ENCODE results near the gene MAP2K2. TPM values are rescaled to one million over a fixed set of nuclear protein-coding genes. Genes with fewer than 3 reads are reported as not detected.

The MAP2K2 gene
- total and polyA plus RNA-seq, 4 donors: 63.6 to 181 (median 133) TPM

DNA sequence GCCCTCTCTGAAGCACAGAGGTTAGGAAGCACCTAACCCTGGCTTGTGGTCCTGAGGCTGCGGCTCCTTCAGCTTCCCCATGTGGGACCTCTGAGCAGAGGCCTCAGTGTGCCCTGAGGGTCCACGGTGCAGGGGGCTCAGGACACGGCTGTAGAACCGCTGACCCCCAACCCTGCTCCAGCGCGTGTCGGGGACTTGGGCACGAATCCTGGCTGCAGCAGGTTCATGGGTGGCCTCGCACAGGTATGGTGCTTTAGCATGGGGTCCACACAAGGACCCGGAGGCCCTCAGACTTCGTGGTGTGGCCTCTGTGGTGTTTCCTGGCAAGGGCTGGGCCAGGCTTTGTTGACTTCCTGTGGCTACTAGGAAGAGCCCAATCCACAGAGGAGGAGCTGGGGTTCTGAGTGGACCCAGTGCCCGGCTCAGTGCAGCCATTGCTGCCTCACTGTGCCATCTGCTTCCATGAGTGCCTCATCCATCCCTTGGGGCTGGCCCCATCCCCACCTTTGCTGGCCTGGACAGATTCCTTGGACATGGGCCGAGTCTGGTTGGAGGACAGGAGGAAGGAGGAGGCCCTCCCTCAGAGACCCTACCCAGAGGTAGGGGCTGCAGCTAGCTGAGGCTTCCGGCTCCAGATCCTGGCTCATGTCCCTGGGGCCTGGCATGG lies 81.7 kb downstream of the MAP2K2 start:
- no peak for DNase-seq
- no peak for ATAC-seq (ENCODE audit: insufficient read depth, low FRiP score)
- TF ChIP-seq, protein P1, sequence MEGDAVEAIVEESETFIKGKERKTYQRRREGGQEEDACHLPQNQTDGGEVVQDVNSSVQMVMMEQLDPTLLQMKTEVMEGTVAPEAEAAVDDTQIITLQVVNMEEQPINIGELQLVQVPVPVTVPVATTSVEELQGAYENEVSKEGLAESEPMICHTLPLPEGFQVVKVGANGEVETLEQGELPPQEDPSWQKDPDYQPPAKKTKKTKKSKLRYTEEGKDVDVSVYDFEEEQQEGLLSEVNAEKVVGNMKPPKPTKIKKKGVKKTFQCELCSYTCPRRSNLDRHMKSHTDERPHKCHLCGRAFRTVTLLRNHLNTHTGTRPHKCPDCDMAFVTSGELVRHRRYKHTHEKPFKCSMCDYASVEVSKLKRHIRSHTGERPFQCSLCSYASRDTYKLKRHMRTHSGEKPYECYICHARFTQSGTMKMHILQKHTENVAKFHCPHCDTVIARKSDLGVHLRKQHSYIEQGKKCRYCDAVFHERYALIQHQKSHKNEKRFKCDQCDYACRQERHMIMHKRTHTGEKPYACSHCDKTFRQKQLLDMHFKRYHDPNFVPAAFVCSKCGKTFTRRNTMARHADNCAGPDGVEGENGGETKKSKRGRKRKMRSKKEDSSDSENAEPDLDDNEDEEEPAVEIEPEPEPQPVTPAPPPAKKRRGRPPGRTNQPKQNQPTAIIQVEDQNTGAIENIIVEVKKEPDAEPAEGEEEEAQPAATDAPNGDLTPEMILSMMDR (IDR thresholded peaks at IDR 0.05; ENCODE audit: control extremely low read depth, extremely low read depth): no peak
- Histone ChIP-seq H3K9me3 (ENCODE audit: control insufficient read depth in 4 of 4, insufficient read depth in 3 of 4, low read length in 3 of 4) (no peaks in the 10 kb centered on the region), H3K4me1 (ENCODE audit: control insufficient read depth in 5 of 5, insufficient read depth in 5 of 5, low read length in 5 of 5) (peaks cover 0 to 18% (median 5%) of the 10 kb centered on the region in 5 donors), H3K4me3 (no peak overlapping the region), H3K27me3 (ENCODE audit: control insufficient read depth in 3 of 3, insufficient read depth in 3 of 3, low read length in 2 of 3) (no peaks in the 10 kb centered on the region), H3K27ac (ENCODE audit: low read depth in 1 of 2, low read length in 1 of 2) (peak overlapping the region in 1 of 2 donors; percentile 5), H3K9ac (ENCODE audit: insufficient read depth in 1 of 2, low read length in 2 of 2) (no peak overlapping the region), H3K36me3 (ENCODE audit: control insufficient read depth in 4 of 4, insufficient read depth in 4 of 4, low read length in 4 of 4) (peaks cover 0 to 27% (median 8%) of the 10 kb centered on the region in 4 donors)
- 76 to 82% methylated on average over 14 of the region's 14 CpGs for WGBS, 2 donors

Small RNAs within 50 kb of the gene (small RNA-seq; reads per million reads assigned to genes)
- gene RF00017 (ENCODE audit: low replicate concordance): not detected

Other genes starting within 250 kb of the MAP2K2 start
- under 1 TPM in 1 of 2 donors, not detected in 1; 0.09 TPM for gene ATCAY, start 243.4 kb downstream of the MAP2K2 start, total RNA-seq
- under 1 TPM in 1 of 2 donors, not detected in 1; under 0.01 TPM for gene ATCAY, start 243.4 kb downstream of the MAP2K2 start, polyA plus RNA-seq
- gene NMRK2, start 191.1 kb downstream of the MAP2K2 start, total RNA-seq: 1 to 10 TPM in 1 of 2 donors, not detected in 1; 1.0 TPM
- under 1 TPM; 0.13 to 0.26 TPM for gene NMRK2, start 191.1 kb downstream of the MAP2K2 start, polyA plus RNA-seq
- 10 to 100 TPM; 61.9 to 93.9 TPM for gene DAPK3, start 153.0 kb downstream of the MAP2K2 start, total RNA-seq
- 10 to 100 TPM; 78.4 to 80.4 TPM for gene DAPK3, start 153.0 kb downstream of the MAP2K2 start, polyA plus RNA-seq
- 1,000 to 10,000 TPM; 1,474 to 1,934 TPM for gene EEF2, start 138.7 kb downstream of the MAP2K2 start, total RNA-seq
- gene EEF2, start 138.7 kb downstream of the MAP2K2 start, polyA plus RNA-seq: 1,000 to 10,000 TPM in 1 of 2 donors, 100 to 1,000 TPM in 1; 994 to 1,216 TPM
- 10 to 100 TPM; 26.7 to 46.2 TPM for gene PIAS4, start 116.4 kb downstream of the MAP2K2 start, total RNA-seq
- 10 to 100 TPM in 1 of 2 donors, 1 to 10 TPM in 1; 9.9 to 16.5 TPM for gene PIAS4, start 116.4 kb downstream of the MAP2K2 start, polyA plus RNA-seq
- gene ZBTB7A, start 57.2 kb downstream of the MAP2K2 start, total RNA-seq: 10 to 100 TPM; 19.0 to 68.0 TPM
- 10 to 100 TPM; 13.4 to 20.1 TPM for gene ZBTB7A, start 57.2 kb downstream of the MAP2K2 start, polyA plus RNA-seq
- gene CREB3L3, start 29.5 kb upstream of the MAP2K2 start, total RNA-seq: not detected
- under 1 TPM in 1 of 2 donors, not detected in 1; 0.03 TPM for gene CREB3L3, start 29.5 kb upstream of the MAP2K2 start, polyA plus RNA-seq
- gene SIRT6, start 58.4 kb upstream of the MAP2K2 start, total RNA-seq: 10 to 100 TPM; 10.2 to 29.3 TPM
- gene SIRT6, start 58.4 kb upstream of the MAP2K2 start, polyA plus RNA-seq: 10 to 100 TPM; 29.1 to 36.5 TPM
- gene ANKRD24, start 58.6 kb upstream of the MAP2K2 start, total RNA-seq: 1 to 10 TPM; 1.1 to 1.5 TPM
- 1 to 10 TPM in 1 of 2 donors, under 1 TPM in 1; 0.68 to 2.4 TPM for gene ANKRD24, start 58.6 kb upstream of the MAP2K2 start, polyA plus RNA-seq
- 1 to 10 TPM; 4.1 to 5.9 TPM for gene EBI3, start 105.4 kb upstream of the MAP2K2 start, total RNA-seq
- gene EBI3, start 105.4 kb upstream of the MAP2K2 start, polyA plus RNA-seq: 10 to 100 TPM in 1 of 2 donors, 1 to 10 TPM in 1; 6.9 to 92.7 TPM
- gene YJU2, start 123.0 kb upstream of the MAP2K2 start, total RNA-seq: 10 to 100 TPM; 11.2 to 24.1 TPM
- gene YJU2, start 123.0 kb upstream of the MAP2K2 start, polyA plus RNA-seq: 10 to 100 TPM; 28.9 to 44.2 TPM
- gene SHD, start 155.1 kb upstream of the MAP2K2 start, total RNA-seq: not detected
- not detected for gene SHD, start 155.1 kb upstream of the MAP2K2 start, polyA plus RNA-seq
- 1 to 10 TPM in 1 of 2 donors, under 1 TPM in 1; 0.34 to 1.7 TPM for gene TMIGD2, start 178.3 kb upstream of the MAP2K2 start, total RNA-seq
- gene TMIGD2, start 178.3 kb upstream of the MAP2K2 start, polyA plus RNA-seq: 1 to 10 TPM in 1 of 2 donors, under 1 TPM in 1; 0.53 to 1.6 TPM
- gene FSD1, start 180.5 kb upstream of the MAP2K2 start, total RNA-seq: 1 to 10 TPM in 1 of 2 donors, under 1 TPM in 1; 0.34 to 1.1 TPM
- gene FSD1, start 180.5 kb upstream of the MAP2K2 start, polyA plus RNA-seq: under 1 TPM; 0.31 to 0.63 TPM
- 10 to 100 TPM; 24.4 to 30.0 TPM for gene STAP2, start 214.7 kb upstream of the MAP2K2 start, total RNA-seq
- 10 to 100 TPM; 24.6 to 32.6 TPM for gene STAP2, start 214.7 kb upstream of the MAP2K2 start, polyA plus RNA-seq
- gene MPND, start 219.4 kb upstream of the MAP2K2 start, total RNA-seq: 10 to 100 TPM in 1 of 2 donors, 1 to 10 TPM in 1; 9.1 to 30.5 TPM
- 10 to 100 TPM; 18.7 to 32.3 TPM for gene MPND, start 219.4 kb upstream of the MAP2K2 start, polyA plus RNA-seq